Measurements from ENCODE around the gene TLE3.

TLE3 gene

DNA sequence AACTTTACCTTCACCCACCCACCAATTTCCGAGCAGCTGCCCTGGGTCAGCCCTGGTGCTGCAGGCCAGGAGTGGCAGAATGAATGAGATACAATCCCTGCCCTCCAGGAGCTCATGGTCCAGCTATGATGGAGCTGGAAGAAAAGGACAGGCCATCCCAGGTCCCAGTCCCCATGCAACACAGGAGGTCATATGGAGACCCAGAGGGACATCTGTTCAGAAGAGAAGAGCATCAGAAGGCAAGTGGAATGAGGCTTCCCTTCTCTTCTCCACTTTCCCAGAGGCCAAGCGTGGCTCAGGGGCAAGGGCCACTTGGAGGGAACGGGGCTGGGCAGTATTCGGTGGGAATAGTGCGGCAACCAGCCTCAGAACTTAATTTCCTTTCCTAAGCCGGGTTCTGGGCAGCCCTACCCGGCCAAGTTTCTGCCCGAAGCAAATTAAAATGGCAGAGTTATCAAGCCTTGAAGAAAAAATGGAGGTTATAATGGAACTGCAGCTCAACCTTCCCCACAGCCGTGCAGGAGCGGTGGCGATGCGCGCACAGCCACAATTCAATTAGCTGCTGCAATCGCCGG lies 35.9 kb downstream of the TLE3 start:
- Histone ChIP-seq H3K27ac (peak overlapping the region; percentile 61), H3K4me3 (ENCODE audit: low read depth, low read length) (no peak overlapping the region), H3K36me3 (peaks cover 84% of the 10 kb centered on the region), H3K9me3 (ENCODE audit: severe bottlenecking) (no peaks in the 10 kb centered on the region), H3K27me3 (ENCODE audit: insufficient read depth, low read depth, severe bottlenecking) (no peaks in the 10 kb centered on the region)
- TF ChIP-seq, protein P1, sequence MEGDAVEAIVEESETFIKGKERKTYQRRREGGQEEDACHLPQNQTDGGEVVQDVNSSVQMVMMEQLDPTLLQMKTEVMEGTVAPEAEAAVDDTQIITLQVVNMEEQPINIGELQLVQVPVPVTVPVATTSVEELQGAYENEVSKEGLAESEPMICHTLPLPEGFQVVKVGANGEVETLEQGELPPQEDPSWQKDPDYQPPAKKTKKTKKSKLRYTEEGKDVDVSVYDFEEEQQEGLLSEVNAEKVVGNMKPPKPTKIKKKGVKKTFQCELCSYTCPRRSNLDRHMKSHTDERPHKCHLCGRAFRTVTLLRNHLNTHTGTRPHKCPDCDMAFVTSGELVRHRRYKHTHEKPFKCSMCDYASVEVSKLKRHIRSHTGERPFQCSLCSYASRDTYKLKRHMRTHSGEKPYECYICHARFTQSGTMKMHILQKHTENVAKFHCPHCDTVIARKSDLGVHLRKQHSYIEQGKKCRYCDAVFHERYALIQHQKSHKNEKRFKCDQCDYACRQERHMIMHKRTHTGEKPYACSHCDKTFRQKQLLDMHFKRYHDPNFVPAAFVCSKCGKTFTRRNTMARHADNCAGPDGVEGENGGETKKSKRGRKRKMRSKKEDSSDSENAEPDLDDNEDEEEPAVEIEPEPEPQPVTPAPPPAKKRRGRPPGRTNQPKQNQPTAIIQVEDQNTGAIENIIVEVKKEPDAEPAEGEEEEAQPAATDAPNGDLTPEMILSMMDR (IDR thresholded peaks at IDR 0.05; ENCODE audit: low read depth, low read length), result no peak
- DNase-seq, result no peak

DNA sequence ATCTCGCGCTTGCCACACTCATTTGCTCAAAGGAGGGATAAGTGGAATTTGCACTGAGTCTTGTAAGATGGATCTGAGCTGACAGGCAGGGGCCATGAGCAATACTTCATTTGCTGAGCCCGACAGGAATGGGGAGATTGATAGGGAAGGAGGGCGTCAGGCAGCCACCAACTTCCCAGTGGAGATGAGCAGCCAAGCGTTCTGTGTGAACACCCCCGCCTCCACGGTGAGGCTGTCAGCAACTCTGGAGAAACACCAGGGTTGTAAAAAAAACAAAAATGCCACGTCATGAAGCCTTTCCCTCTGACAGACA lies 36.8 kb downstream of the TLE3 start:
- TF ChIP-seq, protein P1 (IDR thresholded peaks at IDR 0.05; ENCODE audit: low read depth, low read length), result no peak
- peak overlapping the region; percentile 20; the same call in 1 of the 2 replicates for H3K27ac ChIP-seq
- no peaks in the 10 kb centered on the region for H3K9me3 ChIP-seq (ENCODE audit: severe bottlenecking)
- peaks cover 84% of the 10 kb centered on the region for H3K36me3 ChIP-seq
- DNase-seq, result peak; percentile 31
- no peak overlapping the region for H3K4me3 ChIP-seq (ENCODE audit: low read depth, low read length)
- H3K27me3 ChIP-seq (ENCODE audit: insufficient read depth, low read depth, severe bottlenecking), result no peaks in the 10 kb centered on the region

DNA sequence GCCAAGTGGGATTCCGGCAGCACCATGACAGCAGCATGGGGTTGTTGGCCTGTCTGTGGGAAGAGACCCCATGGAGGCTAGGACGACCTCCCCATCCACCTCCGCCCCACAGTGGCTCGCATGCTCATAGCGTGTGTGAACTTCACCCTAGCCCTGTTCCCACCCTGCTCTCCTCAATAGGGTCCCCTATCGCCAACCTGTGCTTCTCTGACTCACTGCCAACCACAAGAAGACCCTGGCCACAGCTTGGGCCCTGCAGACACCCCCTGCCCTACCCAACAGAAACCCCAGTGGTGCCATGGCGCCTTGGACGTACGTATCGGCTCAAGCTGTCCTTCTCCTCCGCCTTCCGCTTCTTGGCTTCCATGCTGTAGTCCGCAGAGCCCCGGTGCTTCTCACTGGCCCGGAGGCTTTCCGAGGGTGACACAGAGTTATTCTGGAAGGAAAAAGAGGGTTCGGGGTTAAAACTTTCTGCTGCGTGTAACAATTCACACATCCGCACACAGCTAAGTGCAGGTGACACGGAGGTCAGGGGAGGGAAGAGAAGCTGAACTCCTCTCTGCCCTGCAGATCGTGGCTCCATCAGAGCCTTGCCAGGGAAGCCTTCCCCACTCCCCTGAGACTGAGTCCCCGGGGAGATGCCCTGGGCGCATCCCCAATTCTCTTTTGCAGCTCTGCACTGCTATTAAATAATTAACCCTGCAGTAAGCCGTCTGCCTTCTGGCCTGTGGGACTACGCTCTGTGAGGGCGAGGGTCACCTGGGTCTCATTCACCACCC lies 37.3 kb downstream of the TLE3 start:
- peak overlapping the region; percentile 20; the same call in 1 of the 2 replicates for H3K27ac ChIP-seq
- H3K36me3 ChIP-seq, result peaks cover 85% of the 10 kb centered on the region
- no peak overlapping the region for H3K4me3 ChIP-seq (ENCODE audit: low read depth, low read length)
- TF ChIP-seq, protein P1 (IDR thresholded peaks at IDR 0.05; ENCODE audit: low read depth, low read length), result no peak
- no peaks in the 10 kb centered on the region for H3K27me3 ChIP-seq (ENCODE audit: insufficient read depth, low read depth, severe bottlenecking)
- DNase-seq, result no peak
- H3K9me3 ChIP-seq (ENCODE audit: severe bottlenecking), result no peaks in the 10 kb centered on the region

DNA sequence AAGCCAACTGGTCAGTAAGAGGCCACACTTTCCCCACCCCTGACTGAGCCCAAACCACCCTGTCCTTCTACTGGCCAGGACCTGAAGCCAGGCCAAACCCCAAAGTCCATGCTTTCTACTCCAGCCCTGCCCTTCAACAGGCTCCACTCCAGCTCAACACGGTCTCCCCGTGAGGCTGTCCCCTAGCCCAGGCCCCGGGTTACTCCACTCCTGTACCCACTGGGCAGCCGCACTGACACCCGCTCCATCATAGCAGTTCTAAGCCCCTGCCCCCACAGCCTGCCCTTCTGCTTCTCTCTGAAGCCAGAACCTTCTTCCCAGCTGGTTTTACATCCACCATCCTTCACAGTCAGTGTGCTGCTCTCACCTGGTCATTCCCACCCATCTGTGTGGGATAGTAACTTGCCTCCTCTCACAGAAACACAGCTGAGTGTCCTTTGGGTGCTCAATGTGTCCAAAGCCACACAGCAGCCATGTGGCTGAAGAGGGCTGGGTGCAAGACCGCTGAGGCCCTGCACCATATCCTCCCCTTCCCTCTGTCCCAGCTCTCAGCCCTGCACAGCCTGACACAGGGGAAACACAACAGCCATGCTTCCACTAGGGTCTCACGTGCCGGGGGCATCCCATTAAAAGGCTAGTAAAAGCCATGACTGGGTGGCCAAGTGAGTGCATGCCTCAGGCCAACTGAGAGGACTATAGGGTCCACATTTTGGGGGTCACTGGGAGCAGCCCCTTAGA lies 38.1 kb downstream of the TLE3 start:
- H3K36me3 ChIP-seq, result peaks cover 87% of the 10 kb centered on the region
- DNase-seq, result no peak
- no peaks in the 10 kb centered on the region for H3K27me3 ChIP-seq (ENCODE audit: insufficient read depth, low read depth, severe bottlenecking)
- H3K27ac ChIP-seq, result no peak overlapping the region
- no peaks in the 10 kb centered on the region for H3K9me3 ChIP-seq (ENCODE audit: severe bottlenecking)
- TF ChIP-seq, protein P1 (IDR thresholded peaks at IDR 0.05; ENCODE audit: low read depth, low read length), result no peak
- H3K4me3 ChIP-seq (ENCODE audit: low read depth, low read length), result no peak overlapping the region

DNA sequence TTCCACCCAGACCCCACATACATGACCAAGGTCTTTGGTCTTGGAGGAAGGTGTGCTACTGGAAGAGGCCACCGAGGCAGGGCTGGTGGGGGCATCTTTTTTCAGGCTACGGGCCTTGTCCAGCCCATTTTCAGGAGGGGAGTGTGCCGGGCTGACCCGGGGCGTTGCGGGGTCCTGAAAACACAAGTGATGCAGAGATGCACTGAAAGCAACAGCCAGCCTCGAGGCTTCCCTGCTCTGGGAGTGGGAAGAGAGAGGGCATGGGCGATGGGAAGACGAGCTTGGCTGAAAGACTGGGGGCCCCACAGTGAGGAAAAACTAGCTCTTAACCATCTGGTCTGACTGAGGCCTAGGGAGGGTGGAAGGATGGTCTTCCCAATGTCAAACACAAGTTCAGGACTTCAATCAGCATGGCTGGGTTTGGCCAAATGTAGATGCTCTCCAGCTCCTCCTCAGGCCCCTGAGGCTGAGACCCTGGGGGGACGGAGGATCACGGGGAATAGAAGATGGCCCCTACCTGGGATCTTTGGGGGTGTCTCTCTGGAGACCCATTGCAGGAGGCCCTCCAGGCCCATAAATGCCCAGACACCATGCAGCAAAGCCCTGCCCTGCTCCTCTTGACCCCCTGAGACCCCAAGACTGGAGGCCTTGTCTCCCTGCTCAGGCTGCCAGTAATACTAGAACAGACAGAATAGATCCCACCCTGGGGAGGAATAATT lies 38.9 kb downstream of the TLE3 start:
- TF ChIP-seq, protein P1 (IDR thresholded peaks at IDR 0.05; ENCODE audit: low read depth, low read length), result no peak
- Histone ChIP-seq H3K9me3 (ENCODE audit: severe bottlenecking) (no peaks in the 10 kb centered on the region), H3K27ac (no peak overlapping the region), H3K4me3 (ENCODE audit: low read depth, low read length) (no peak overlapping the region), H3K36me3 (peaks cover 91% of the 10 kb centered on the region), H3K27me3 (ENCODE audit: insufficient read depth, low read depth, severe bottlenecking) (no peaks in the 10 kb centered on the region)
- no peak for DNase-seq
